Stimulated activated CD8-positive, alpha-beta memory T cell treated with anti-CD3 and anti-CD28 coated beads, Interleukin-2, amount 100 ng/mL, for 48 hours (primary cell): ENCODE results near the gene TMOD1.

Experiments
- DNase-seq, 2 donors: peaks; one replicate each; pipeline ENCODE4 v3.0.0-alpha.2; 2020; ENCODE audit warnings: low read depth in 2 of 2

TMOD1 gene

DNA sequence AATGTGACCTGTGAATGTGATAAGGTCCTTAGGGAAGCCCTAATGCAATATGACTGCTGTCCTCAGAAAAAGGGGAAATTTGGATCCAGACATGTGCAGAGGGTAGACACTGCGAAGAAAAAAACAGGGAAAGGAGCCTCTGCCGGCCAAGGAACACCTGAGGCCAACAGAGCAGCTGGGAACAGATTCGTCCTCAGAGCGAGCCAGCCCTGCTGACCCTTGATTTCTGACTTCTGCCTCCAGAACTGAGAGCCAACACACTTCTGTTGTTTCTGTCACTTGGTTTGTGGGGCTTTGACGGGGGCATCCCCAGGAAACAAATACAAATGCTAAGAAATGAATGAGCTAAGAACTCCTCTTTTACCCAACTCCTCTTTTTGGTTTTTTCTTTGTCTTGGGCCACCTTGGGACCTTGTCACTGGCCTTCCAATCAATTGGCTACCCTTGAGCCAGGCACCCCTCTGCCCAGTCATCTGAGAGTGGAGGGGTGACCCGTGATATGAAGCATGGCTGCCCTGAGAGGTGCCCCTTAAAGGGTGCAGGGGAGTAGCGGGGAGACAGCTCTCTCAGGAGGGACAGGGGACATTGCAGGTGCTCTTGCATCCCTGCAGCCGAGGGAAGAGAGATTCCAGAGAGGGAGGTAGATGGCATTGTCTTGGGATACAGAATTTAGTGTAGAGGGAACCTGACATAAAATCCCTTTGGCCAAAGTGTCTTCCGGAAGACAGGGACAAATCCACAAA, 16.9 kb downstream of the TMOD1 start:
- DNase-seq = no peak

- no peak for DNase-seq
Observed at GRCh38 chr9:97518909-97519307, 17.4 kb downstream of the TMOD1 start.

- DNase-seq = no peak
Observed at GRCh38 chr9:97519441-97519970, 18.0 kb downstream of the TMOD1 start.

DNA sequence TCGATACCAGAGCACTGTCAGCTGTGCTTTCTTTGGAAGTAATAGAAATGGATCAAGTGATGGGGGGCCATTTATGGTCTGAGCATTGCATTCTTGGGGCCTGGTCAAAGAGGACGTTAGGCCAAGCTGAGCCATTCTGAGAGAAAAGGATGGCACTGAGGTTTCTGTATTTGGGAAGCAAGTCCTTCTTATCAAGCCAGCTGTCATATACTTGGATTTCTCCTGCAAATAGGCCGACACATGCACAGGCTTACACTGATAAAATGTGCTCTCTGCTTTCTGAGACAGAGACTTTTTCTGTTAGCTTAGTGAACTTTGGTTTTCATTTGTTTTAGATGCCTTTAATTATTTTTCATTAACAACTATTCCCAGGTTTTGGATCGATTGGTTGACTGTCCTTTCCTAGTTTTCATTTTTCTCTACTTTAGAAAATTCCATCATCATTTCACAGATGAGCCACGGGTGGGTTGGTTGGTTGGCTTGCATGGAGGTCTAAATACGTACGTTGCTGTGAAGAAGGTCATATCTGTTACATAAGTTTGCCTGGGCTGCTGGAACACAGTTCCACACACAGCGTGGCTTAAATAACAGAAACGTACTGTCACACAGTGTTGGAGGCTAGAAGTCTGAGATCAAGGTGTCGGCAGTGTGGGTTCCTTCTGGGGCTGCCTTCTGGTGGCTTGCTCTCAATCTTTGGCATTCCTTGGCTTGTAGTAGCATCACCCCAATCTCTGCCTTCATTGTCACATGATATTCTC, 20.3 kb downstream of the TMOD1 start:
- DNase-seq = no peak

DNA sequence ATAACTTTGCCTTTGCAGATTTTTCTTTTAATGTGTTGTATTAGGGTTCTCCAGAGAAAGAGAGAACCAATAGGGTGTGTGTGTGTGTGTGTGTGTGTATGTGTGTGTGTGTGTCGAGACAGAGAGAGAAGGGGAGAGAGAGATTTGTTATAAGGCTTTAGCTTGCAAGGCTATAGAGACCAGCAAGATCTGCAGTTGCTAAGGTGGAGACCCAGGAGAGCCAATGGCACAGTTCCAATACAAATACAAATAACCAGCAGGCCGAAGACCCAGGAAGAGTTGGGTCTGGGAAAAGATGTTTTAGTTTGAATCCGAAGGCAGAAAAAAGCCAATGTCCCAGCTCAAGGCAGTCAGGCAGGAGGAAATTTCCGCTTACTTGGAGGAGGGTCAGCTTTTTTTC, 23.0 kb downstream of the TMOD1 start:
- DNase-seq = no peak

- no peak for DNase-seq
Observed at GRCh38 chr9:97525451-97525850, 24.0 kb downstream of the TMOD1 start.

DNA sequence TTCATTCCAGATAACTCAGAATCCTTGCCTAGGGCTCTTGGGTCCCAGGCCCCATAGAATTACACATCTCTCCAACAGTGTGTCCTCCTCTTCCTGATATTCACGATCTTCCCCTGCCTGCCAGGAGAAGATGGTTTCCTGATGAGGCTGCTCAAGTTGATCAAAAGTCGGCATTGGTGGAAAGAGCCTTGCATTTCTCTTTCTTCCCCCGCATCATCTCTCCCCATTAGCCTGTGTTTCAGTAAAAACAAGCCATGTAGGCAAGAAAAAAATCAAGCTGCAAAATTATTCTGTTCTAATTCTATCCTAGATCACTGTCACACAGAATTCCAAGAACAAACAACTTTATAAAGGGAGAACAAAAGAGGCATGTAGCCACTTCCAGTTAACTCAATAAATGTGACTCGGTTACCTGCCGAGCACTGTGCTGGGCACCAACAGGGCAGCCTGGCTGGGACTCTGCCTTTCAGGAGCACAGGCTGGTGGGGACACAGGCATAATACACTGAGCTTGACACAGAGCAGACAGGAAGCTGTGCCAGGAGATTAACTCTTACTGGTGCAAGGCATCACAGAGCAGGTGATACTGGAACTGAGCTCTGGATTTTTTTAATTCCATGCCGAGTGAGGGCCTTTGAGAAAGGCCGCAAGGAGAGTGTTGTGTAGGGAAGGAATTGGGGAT, 25.6 kb downstream of the TMOD1 start:
- no peak for DNase-seq

DNA sequence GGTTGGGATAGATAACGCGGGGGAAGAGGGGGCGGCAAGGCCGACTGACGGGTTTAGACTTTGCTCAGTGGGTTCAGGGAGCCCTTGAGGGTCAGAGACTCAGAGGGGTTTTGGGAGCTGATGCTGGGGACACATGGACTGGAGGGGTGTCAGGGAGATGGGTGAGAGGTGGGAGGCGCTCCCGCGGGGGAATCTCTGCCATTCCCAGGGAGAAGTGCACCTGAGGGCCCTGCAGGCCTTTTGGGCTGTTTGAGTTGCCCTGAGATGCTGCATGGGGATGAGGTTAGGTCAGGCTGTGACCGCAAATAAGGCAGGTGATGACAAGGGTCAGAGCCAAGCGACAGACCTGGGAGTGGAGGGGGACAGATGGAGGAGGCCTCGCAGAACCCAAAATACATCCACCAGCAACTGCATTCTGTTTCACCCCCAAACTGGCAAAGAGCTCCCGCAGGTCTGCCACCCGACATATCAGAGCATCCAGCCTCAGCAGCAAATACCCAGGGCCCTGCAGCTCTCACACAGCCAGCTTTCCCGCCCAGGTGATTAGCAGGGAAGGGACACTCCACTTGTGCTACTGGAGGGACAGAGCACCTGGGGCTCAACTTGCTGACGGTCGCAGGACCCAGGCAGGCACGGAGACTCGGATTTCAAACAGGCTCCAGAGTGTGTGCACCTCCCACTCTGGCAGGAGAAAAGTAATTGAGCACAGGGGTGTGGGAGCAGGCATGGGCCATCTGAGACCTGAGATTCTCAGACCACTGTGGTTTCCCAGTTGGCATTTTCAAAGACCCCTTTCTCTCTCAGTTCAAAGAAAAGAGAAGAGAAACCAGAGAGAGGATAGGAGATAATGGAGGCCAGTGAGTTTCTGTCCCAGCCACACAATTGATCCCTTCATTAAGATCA, 26.4 kb downstream of the TMOD1 start:
- DNase-seq = no peak

DNA sequence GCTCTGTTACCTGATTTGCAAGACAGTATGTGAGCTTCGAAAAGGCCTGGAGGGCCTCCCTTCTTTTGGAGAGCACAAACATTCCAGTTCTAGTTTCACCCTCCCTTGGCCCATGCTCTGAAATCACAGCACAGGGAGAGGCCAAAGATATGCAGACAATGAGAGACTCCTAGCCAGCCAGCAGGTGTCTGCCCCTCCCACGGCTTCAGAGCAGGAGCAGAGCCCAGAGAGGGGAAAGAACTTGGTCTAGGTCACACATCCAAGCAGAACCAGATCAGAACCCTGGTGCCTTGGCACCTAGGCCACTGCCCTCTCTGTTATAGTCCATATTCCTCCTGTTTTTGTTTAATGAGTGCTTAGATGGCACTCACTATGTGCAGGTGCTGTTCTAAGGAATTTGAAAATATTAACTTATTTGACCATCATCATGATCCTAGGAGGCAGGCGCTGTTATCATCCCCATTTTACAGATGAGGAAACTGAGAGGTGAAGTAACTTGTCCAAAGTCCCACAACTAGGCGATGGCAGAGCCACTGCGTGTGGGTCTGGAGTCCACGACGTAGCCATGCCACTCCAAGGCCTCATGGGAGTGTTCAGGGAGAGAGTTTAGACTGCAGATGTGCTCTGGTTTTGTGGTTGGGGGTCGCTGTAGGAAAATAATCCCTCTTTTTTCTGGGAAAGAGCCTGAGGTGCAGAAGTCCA, 27.2 kb downstream of the TMOD1 start:
- DNase-seq = no peak

- no peak for DNase-seq
Observed at GRCh38 chr9:97529363-97530076, 28.1 kb downstream of the TMOD1 start.

DNA sequence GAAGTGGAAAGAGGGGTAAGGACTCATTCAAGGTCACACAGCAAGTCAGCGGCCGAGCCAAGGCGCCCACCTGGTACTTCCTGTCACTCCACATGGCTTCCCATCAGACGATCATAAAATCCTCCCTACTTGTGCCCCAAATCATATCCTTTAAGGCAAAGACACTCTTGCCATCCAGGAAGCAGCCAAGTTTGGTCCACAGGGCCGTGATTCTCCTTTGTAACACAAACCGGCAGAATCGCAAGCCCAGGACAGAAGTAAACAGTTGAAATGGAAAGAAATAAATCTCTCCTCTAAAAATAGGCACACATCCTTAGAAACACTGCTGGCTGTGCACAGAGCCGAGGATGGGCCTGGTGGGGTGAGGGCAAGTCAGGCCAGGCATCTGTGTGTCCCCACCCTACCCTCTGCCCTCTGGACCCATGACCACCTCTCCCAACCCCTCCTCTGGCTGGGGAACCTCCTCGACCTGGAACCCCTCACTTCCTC, 30.5 kb downstream of the TMOD1 start:
- no peak for DNase-seq

- DNase-seq = no peak
Observed at GRCh38 chr9:97534185-97534584, 32.7 kb downstream of the TMOD1 start.

GRCh38 chr9:97534961-97535594, 33.6 kb downstream of the TMOD1 start:
- no peak for DNase-seq

DNA sequence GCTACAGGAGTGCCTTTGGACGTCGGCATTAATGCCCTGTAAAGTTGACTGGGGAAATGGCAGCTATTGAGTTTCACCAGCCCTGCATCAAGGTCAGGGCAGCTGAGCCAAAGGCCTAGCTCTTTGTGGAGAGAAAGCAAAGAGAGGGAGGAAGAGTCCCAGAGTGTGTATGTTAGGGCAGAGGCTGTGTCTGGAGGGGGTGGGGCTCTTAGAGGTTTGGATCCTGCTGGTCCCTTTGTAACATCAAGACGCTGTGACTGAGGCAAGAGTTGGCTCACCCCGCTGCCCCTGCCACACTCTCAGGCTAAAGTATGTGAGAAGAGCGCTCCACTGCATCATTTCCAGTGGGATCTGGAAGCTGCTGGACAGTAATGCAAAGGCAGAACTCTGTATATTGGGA, 34.3 kb downstream of the TMOD1 start:
- DNase-seq = no peak

DNA sequence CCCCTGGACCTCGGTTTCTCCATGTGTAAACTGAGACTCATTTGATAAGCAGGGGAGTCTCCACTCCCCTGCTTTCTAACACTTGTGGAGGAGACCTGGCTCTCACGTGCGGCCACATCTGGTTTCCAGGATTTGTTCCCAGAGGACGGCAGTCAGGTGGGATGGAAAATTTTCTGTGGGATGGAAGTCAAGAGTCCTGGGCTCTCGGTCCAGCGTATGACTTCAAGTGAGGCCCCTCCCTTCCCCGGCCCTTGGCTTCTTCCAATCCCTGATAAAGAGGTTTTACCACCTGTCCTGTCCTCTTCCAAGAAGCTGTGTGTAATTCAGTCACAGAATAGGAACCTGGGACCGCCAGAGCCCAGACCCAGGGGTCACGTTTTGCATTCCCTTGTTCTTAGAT, 35.0 kb downstream of the TMOD1 start:
- DNase-seq = no peak

DNA sequence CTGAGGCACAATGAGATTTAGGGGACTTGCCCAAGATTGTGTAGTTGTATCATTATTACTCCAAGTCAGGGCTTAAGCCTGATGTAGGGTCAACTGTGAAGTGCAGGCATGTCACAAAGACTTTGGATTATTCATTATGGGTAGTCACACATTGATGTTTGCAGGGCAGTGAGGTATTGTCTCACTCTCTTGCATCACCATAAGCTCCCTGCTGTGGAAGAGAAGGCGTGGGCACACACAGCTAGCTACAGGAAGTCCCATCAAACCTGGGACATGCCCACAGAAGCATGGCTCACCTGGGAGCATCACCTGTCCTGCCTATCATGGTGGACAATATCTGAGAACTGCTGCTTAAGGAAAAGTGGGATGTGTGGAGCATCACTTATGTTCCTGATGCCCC, 42.1 kb downstream of the TMOD1 start:
- DNase-seq = no peak

DNA sequence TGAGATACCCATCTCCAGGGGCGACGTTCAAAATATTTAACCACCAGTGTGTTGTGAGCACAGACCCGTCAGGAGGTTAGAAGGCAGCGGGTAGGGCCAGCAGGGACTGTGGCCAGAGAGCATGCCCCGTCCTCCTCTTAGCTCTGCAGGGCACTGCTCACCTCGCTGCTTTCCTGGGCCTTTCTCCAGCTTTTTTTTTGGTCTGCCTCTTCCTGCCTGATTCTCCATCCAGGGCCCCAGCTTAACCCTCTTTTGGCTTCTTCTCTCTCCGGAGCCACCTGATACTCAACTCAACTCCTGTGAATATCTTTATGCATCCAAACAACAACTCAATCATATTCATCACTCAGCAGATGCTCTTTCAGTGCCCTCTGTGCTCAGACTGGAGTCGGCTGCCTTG, 44.0 kb downstream of the TMOD1 start:
- DNase-seq = no peak

GRCh38 chr9:97547098-97547829, 45.8 kb downstream of the TMOD1 start:
- no peak for DNase-seq

GRCh38 chr9:97548379-97548778, 46.9 kb downstream of the TMOD1 start:
- DNase-seq = no peak
